Uterus (tissue), 2 donors: ENCODE data around the gene QRSL1.

Experiments used
- CTCF ChIP-seq, 4 experiments: fragments of 200-600 bp in 2 of 4; fragments of 450-650 bp in 2 of 4; sonication (generic) in 2 of 4; IDR thresholded peaks; one replicate each; pipeline ENCODE4 v1.5.1; 2016 to 2019; ENCODE audit warnings: antibody characterized with exemption in 4 of 4, mild to moderate bottlenecking in 2 of 4, moderate library complexity in 1 of 4
- POLR2A ChIP-seq, 2 donors: fragments of 450-650 bp; IDR thresholded peaks; one replicate each; pipeline ENCODE4 v1.6.1; 2016; ENCODE audit warnings: antibody characterized with exemption in 2 of 2, mild to moderate bottlenecking in 1 of 2, moderate library complexity in 1 of 2

DNA sequence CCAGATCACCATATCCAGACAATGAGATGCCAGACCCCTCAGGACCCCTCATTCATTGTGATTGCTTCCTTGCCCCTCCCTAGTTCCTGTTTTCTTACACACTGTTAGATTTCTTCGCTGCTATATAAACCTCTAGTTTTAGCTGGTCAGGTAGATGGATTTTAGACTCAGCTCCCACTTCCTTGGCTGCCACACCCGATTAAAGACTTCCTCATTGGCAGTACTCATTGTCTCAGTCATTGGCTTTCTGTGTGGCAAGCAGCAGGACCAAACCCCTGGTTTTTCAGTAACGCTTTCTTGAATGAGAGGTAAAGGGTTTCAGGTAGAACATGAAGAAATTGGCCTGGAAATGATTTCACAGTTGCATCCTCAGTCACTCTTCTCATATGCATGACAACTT is 47.9 kb downstream of the QRSL1 start:
- no peak for TF ChIP-seq POLR2A (IDR thresholded peaks at IDR 0.05)
- TF ChIP-seq CTCF (IDR thresholded peaks at IDR 0.05), result no peak
